GM19193 (cell line): Measurements from ENCODE around the gene PAK4.

Source experiments
- POLR2A ChIP-seq: IDR thresholded peaks from 4 replicates; pipeline ENCODE4 v1.6.1; 2011; ENCODE audit not compliant: insufficient read depth, insufficient read length; ENCODE audit errors: extremely low read depth

Gene PAK4

DNA sequence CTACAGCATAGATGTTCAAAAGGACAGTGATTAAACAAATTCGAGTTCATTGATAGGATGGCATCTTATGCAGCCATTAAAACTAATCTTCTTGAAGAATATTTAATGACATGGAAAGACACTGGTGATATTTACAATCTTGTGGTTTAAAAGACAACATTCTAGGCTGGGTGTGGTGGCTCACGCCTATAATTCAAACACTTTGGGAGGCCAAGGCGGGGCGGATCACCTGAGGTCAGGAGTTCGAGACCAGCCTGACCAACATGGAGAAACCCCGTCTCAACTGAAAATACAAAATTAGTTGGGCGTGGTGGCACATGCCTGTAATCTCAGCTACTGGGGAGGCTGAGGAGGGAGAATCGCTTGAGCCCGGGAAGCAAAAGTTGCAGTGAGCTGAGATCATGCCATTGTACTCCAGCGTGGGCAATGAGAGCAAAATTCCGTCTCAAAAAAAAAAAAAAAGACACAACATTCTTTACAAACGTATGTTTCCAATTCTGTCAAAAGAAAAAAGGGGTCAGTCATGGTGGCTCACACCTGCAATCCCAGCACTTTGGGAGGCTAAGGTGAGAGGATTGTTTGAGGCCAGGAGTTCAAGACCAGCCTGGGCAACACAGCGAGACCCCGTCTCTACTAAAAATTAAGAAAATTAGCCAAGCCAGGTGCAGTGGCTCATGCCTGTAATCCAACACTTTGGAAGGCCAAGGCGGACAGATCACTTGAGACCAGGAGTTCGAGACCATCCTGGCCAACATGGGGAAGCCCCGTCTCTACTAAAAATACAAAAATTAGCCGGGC lies 2.5 kb upstream of the PAK4 start:
- TF ChIP-seq POLR2A = no peak

DNA sequence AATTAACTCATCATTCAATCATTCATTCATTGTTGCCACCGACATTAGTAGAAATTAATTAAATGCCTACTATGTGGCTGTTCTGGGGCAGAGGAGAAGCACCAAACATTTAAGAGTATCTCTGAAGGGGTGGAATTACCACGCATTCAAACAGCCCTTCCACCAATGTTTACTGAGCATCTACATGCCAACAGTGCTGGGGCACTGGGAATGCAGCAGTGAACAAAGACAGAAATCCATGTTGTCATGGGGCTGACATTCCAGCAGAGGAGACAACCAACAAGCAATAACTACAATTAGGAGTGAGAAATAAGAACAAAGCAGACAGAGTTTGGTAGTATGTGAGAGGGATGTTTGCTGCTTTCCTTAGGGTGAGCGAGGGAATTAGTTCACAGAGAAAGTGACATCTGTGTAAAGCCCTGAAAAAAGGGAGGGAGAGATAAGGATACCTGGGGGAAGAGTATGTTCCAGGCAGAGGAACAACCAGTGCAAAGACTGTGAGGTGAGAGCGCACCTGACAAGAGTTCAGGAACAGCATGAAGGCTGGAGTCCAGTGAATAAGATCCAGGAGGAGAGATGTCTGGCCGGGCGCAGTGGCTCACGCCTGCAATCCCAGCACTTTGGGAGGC lies 1.3 kb upstream of the PAK4 start:
- TF ChIP-seq POLR2A = no peak

DNA sequence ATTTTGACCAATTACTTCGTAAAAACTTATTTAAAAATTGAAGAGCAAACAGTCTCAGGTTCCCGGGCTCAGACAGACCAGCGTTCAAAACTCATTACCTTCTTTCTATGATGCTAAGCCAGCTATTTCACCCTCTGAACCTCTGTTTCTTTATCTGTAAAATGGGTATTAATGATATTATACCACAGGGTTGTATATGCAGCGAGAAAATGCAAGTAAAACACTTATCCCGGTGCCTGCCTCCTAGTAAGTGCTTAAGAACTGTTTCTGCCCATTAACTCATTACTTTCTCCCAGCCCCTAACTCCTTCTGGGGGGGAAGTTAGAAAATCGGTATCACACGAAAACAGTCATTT lies 410 bp upstream of the PAK4 start:
- TF ChIP-seq POLR2A = no peak

DNA sequence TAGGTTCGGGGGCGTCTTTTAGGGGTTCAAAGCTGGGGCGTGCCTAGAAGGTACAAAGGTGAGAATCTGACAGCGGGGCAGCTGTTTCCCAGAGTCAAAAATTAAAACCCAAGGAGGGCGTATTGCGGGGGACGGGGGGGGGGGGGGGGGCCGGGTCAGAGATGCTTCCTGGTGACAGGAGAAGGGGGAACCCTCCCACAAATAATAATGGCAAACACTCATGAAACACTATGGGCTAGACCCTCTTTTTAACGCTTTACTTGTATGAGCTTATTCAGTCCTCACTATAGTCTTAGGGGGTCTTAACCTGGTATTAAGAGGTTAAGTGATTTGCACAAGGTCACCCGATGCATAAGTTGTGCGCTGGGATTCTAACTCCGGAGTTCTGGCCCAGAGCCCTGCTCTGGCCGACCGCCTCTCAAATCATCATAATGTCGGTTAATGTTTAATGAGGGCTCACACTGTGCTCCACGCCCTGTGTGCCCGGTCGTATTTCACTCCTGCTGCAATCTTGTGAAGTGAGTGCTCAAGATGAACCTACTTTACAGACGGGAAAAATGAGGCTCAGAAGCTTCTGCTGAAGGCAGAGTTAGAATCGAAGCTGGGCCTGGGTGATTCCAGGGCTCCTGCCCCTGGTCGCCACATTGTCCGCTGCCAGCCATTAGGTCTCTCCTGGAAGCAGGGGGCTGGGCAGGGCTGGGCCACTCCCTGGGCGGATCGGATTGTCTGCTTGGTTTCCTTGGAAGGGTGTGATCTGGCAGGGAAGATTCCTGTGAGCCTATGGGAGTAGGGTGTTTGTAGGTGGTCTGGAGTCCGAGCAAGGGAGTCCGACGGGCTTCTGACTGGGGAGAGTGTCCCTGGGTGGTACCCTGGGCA lies 964 bp downstream of the PAK4 start:
- TF ChIP-seq POLR2A = no peak

DNA sequence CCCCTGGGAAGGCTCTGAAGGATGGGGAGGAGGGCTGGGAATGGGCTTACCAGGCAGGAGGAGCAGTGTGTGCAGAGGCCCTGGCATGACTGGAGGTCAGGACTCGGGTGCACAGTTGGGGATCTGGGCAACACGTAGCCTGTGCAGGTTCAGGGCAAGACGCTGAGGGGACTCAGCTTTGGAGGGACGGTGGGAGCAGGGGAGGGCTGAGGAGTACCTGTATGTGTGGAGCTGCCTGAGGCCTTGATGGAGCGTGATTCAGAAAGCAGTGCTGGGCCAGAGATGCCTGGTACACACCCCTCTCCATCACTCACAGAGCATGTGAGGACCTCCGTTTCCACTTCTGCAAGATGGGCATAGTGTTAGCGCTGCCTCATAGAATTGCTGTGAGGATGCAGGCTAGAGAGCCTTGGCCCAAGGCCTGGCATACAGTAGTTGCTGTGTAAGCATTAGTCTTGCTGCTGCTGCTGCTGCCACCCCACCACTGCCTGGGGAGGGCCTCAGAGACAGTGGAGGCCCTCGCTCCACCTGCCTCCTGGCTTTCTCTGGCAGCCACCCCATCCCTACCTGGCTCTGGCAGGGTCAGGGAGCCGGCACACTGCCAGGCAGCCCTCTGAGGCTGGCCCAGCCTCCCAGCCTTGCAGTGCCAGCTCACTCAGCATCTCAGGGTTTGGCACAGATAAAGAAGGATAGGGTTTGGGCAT lies 2.4 kb downstream of the PAK4 start:
- no peak for TF ChIP-seq POLR2A

DNA sequence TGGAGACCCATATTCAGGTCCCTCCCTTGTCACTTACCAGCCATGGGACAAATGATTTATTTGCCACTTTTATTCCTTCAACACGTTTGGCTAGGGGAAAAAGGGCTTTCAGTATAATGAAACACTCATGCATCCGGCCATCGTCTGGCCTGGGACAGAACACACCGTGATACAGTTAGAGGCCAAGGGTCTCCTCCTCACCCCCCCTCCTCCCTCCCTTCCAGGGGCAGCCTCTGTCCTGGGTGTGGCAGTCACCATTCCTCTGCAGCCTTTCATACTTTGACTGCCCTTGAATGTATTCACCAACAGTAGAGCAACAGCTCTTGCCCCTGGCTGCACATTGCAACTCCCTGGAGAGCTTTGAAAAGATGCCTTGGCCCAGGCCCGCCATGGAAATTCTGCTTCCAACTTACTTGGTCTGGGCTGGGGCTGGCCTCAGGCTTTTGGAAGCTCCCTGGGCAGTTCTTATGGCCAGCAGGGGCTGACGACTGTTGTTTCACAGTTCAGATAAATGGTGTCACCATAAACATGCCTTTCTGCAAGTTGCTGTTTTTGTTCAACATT lies 3.0 kb downstream of the PAK4 start:
- no peak for TF ChIP-seq POLR2A

DNA sequence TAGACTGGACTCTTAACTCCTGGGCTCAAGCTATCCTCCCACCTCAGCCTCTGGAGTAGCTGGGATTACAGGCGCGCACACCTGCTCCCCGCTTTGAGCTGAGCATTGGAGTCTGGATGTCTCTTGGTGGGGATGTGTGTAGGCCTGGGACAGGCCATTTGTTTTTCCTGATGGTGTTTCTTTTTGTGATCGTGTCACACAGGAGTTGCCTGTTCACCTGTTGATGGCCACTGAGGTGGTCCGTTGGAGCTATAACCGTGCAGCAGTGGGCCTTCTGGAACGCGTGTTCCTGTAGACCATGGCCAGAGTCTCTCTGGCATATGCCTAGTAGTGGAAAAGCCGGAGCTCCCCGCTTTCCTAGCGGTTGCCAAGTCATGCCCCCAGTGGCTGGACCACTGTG lies 3.5 kb downstream of the PAK4 start:
- no peak for TF ChIP-seq POLR2A

DNA sequence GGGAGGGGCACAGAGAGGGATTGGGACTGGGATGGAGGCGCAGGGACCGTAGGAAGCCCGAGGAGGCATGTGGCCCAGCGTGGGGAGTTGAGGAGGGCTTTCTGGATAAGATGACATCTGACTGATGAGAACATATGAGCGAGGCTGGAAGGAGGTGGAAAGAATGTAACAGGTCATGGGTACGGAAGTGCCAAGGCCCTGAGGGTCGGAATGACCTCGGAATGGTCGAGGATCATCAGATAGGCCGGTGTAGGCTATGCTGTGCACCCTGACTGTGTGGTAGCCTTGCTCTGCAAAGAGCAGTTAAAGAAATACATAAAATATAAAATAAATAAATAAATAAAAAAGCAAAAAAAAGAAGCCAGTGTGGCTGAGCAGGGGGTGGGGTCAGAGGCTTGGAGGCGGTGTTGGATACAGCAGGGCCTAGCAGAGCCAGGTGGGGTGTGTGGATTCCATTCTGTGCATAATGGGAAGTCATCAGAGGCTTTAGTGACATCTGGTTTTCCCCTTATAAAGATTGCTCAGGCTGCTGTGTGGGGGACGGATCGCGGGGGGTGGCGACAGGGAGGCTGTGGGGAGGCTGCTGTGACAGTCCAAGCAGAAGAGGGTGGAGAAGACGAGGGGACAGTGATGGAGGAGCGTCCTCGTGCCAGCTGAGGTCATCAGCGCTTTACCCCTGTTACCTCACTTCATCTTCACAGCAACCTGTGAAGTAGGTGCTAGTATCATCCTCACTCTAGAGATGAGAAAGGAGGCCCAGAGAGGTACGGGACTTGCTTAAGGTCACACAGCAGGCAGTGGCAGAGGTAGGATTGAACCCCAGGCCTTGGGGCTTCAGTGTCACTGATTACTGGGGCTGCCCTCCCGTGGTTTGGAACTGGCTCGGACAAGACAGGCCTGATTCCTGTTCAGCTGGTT lies 5.0 kb downstream of the PAK4 start:
- no peak for TF ChIP-seq POLR2A

DNA sequence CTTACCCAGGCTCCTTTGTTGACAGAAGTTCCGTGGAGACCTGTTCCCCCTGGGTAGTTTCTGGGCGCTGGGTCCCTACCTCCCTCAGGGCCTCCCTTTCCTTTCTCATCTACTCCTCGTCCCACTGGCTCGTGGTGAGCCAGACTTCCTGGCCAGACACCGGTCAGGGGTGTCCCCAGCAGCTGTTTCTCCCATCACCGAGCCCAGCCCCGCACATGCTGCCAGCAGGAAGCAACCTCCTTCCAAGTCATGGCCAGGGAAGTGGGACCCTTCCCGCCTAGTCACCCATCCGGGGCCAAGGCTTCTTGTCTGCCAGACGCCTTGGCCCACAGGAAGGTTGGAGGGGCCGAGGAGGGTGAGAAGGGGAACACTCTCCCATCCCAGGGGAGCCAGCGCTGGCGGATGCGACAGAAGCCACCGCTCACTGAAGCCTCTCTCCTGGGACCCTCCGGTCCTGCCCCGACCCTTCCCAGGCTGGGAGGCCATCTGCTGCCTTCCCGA lies 5.7 kb downstream of the PAK4 start:
- no peak for TF ChIP-seq POLR2A

DNA sequence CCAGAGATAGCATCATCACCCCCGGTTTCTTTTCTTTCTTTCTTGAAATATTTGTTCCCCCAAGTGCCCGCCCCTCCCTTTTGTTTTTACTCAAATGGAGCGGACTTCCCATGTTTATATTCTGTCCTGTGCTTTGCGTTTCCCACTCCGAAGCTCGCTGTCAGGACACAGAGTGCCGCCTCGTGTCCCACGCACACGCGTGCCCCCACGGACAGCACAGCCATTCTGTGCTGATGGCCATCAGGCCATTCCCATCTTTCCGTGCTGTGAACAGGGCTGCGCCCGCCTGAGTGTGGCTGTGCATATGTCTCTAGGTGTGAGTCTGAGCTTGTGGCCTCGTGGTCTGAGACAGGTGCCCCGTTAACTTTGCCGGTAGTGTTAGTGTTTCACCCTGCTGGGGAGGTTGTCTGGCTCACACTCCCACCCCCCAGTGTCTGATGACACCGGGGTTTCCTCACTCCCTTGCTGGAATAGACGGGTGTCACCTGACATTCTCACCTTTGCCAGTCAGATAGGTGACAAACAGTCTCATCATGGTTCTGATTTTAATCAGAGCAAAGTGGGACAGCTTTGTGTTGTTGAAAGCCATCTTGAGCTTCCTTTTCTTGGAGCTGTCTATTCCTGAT lies 6.9 kb downstream of the PAK4 start:
- no peak for TF ChIP-seq POLR2A

DNA sequence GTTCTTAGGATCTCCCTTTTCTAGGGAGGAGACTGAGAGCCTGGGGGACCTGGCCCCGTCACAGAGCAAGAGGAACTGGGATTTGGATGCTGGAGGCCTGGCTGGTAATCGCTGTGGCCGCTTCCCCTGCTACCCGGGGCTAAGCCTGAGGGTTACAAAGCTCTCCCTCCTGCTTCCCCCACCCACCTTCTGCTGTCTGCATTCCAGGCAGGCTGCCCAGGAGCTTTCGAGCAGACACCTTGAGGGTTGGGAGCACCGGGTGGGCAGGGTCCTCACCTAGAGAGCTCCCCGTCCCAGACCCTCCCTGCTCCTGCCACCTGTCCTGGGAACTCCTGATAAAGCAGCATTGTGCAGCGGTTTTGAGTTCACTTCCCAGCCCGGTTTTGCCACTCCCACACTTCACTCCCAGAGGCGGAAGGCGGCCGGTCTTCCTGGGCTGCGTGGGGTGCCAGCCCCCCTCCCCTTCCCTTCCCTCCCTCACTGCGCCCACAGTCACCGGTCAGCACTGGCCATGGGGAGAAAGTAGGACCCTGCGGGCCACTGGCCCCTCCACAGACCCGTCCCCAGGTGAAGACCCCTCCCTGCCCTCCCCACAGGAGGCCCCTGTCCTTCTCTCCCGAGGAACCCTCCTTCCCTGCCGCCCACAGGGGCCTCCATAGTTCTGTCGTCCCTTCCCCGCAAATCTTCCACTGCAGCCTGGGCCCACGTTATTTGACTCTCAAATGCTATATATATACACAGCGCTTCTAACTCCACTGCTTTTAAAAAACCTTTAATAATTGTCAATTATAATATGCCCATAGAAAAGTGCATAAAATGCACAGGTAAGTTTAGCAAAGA lies 8.1 kb downstream of the PAK4 start:
- no peak for TF ChIP-seq POLR2A

DNA sequence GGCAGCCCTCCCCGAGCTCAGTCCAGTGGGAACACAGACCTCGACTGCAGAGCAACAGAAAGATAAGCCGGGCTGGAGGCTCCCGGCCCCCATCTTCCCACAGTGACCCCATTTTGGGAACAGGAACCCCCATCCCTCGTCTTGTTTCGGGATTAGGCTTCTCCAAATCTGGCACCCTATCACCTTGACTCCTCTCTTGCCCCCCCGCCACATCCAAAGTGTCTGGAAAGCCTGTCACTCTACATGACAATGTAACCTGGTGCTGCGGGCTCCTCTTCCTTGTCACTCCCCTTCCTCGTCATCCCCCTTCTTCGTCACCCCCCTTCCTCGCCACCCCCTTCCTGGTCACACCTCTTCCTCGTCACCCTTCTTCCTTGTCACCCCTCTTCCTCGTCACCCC lies 10.1 kb downstream of the PAK4 start:
- TF ChIP-seq POLR2A = no peak
